HL-60 (cell line): ENCODE results near the gene PTPRG.

ENCODE experiments used
- CTCF ChIP-seq: IDR thresholded peaks from one replicate; pipeline ENCODE4 v1.5.1; 2011; ENCODE audit warnings: low read length, control low read depth, inconsistent platforms; ENCODE audit not compliant: insufficient read depth
- GABPA ChIP-seq: IDR thresholded peaks from 2 replicates; pipeline ENCODE4 v1.6.1; 2012; ENCODE audit warnings: low read depth
- POLR2AphosphoS5 ChIP-seq: IDR thresholded peaks from 2 replicates; pipeline ENCODE4 v1.6.1; 2012; ENCODE audit warnings: low read depth
- REST ChIP-seq: IDR thresholded peaks from 2 replicates; pipeline ENCODE4 v1.6.1; 2012; ENCODE audit warnings: low read depth; ENCODE audit not compliant: insufficient replicate concordance

- no peak for TF ChIP-seq CTCF
- TF ChIP-seq POLR2AphosphoS5, result no peak
- TF ChIP-seq REST, result no peak
- TF ChIP-seq GABPA, result no peak
Observed at GRCh38 chr3:62035402-62036057, 474.2 kb downstream of the PTPRG start.
